ENCODE data around the gene SPOP.
A peak's percentile ranks its signal among the peaks of the same experiment; 100 is the strongest.

Gene SPOP

DNA sequence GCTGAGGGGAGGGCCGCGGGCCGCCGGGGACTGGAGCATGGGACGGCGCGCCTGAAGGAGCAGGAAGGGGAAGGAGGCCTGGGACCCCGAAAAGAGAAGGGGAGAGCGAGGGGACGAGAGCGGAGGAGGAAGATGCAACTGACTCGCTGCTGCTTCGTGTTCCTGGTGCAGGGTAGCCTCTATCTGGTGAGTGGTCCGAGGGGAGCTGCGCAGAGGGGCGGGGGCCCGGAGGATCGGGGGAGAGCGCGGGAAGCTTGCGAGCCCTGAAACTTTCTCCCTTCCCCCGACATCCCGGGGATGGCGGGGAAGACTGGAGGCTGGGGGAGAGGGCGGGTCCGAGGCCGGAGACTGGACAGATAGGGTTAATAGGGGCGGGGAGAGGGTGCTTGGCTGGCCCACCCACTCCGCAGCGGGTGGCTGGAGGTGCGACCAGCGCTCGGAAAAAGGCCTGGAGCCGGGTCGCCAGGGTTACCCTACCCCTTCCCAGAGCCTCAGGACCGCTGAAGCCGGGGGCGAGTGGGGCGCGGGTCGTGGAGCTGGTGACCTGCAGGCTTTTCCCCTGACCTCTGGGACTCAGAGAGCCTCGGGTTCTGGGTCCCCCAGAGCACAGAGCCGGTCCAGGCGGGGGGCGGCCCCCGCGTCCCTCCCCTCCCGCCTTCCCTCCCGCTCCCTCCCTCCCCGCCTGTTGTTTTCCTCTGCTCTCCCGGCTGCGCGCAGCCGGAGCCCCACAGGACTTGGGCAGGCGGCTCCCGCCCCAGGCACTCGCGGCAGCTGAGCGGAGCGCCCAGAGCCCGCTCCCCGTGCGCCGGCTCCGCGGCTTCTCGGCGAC, 101.6 kb downstream of the SPOP start:
- TF ChIP-seq CTCF (IDR thresholded peaks at IDR 0.05) (no peak), ZFX (IDR thresholded peaks at IDR 0.05; ENCODE audit: borderline replicate concordance) (no peak)
- H3K27ac ChIP-seq = no peak overlapping the region

GRCh38 chr17:49575679-49576087, 102.2 kb downstream of the SPOP start, which contains the start of gene NXPH3:
Gene NXPH3 (plus strand): TSS chr17:49575871. CDS start chr17:49576220, 349 bp downstream.
- TF ChIP-seq CTCF (IDR thresholded peaks at IDR 0.05) = peak; percentile 82
- no peak for TF ChIP-seq ZFX (IDR thresholded peaks at IDR 0.05; ENCODE audit: borderline replicate concordance)
- no peak within 1 kb of the TSS for H3K27ac ChIP-seq

DNA sequence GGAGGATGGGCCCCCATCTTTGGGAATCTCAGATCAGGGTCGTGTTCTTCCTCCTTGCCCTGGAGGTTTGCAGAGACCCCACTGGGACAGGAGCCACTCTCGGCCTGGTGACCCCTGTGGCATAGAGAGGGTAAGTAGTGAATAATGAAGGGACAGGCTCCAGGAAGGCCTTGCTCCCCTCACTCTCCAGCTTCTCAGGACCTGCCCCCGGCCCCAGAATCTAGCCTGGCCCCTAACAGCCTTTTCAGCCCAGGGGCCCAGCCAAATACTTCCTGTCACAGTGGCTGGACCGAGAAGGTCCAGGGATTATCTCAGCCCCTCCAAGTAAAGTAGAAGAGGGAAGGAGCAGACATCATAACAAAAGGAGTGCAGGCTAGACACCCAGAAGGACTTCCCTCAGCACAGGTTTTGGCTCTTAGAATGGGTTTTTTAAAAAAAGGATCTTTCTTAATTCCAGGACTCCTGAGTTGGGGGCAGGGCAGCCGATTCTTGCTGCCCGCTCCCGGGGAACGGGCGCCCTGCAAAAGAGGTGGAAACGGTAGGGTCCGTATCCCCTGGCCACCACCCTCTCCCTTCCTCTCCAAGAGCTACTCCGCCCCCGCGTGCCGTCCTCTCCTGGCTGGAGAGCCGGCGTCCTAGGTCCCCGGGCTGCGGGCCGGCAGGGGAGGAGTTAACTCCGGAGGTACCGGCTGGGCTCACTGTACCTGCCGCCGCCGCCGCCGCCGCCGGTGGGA, 102.8 kb downstream of the SPOP start:
- no peak for TF ChIP-seq CTCF (IDR thresholded peaks at IDR 0.05)
- no peak for TF ChIP-seq ZFX (IDR thresholded peaks at IDR 0.05; ENCODE audit: borderline replicate concordance)

GRCh38 chr17:49574323-49574781, 103.5 kb downstream of the SPOP start:
- no peak overlapping the region for H3K27ac ChIP-seq
- TF ChIP-seq ZFX (IDR thresholded peaks at IDR 0.05; ENCODE audit: borderline replicate concordance) (no peak), CTCF (IDR thresholded peaks at IDR 0.05) (no peak)

More for the DNA sequence above, 102.8 kb downstream of the SPOP start:
- no peak overlapping the region for H3K27ac ChIP-seq

DNA sequence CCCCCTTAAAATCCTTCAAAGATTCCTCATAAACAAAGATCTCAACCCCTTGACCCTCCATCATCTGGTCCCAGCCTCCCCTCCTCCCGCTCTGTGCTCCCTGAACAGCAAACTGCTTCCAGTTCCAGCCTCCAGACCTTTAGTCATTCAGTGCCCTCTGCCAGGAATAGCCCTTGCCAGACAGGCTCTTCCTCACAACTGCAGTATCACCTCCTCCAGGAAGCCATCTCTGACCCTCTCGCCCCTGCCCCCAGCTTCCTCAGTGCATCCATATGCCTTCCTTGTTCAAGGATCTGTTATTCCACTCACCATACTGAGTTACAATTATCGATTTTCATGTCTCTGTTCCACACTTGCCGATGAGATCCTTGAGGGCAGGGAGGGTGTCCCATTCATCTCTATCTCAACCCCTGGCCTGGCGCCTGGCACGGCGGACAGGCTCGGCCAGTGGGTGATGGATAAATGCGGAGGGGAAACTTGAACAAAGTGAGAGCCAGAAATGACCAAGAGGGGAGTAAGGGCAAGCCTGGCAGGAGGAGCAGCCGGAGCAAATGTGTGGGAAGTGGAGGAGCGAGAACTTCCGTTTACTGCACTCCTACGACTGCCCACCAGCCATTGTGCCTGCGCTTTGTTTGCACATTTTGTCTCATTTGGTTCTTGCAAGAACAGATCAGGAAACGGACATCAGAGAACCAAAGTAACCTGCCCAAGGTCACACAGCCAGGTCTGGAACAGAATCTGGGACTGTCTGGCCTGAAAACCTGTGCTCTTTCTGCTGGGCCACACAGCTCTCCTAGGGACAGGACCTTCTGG, 104.2 kb downstream of the SPOP start:
- no peak for TF ChIP-seq CTCF (IDR thresholded peaks at IDR 0.05)
- TF ChIP-seq ZFX (IDR thresholded peaks at IDR 0.05; ENCODE audit: borderline replicate concordance) = no peak
- no peak overlapping the region for H3K27ac ChIP-seq

DNA sequence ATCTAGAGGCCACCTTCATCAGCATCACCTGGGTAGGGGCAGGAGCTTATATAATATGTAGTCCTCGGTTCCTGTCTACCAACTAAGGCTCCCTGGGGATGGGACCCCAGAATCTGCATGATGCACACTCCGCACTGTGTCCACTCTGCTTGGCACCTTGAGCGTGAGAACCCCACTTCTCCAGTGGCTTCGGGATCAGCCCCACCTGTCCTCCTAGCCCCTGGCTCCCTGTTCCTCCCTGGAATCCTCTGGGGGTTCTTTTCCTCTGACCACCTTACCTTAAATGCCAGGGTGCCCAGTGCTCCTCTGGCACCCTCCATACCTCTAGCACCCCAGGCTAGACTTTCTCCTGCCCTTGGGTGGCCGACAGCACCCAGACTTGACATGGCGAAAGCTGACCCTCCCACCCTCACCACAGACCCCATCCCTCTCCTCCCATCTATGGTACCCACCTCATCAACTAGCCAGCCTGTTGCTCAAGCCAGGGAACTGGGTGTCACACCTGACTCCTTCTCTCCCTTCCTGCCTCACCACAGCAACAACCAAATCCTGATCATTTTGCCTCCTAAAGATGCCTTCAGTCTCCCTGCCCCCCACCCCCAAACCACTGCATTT, 105.0 kb downstream of the SPOP start:
- no peak overlapping the region for H3K27ac ChIP-seq
- TF ChIP-seq CTCF (IDR thresholded peaks at IDR 0.05) = no peak
- no peak for TF ChIP-seq ZFX (IDR thresholded peaks at IDR 0.05; ENCODE audit: borderline replicate concordance)
